ENCODE results near the gene CNTNAP1.
A peak's percentile ranks its signal among the peaks of the same experiment; 100 is the strongest.

The CNTNAP1 gene

DNA sequence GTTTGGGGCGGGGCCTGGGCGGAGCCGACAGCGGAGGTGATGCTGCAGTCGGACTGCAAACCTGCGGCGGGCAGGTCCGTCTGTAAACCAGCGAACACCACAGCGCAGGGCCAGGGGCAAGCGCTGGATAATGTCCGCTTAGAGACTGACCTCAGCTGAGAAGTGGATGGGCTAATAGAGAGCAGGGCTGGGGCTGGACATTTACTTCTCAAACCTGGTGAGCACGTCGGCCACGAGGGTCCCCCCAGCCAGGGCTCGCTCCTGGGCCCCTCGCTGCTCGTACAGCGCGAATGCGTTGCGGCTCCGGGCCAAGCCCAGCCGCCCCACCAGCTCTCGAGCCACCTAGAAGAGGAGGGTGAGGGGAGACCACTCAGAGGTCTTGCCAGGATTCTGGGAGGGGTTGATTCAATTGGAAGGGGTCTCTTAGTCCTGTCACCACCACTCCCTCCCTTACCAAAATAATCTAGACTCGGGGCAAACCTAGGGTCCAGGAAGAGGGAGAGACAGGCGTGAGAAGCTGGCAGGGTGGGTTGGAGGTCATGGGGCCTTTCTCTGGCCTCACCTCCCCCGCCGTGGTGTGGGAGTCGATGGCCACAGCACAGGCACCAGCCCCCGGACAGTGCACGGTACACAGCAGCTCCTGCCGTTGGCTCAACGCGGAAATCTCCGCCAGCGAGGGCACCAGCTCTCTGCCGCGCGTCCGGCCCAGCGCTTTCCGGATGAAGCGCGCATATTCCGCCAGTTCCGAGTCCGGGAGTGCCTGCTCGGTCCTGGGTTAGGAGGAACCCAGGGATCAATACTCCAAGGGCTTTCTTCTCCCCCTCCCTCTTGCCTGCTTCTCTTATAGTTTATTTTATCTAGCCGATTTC is 11.3 kb upstream of the CNTNAP1 start:
- DNase-seq = peak in 1 of 5 experiments; percentile 28

- no peak for DNase-seq
Observed at GRCh38 chr17:42672038-42672437, 10.3 kb upstream of the CNTNAP1 start.

DNA sequence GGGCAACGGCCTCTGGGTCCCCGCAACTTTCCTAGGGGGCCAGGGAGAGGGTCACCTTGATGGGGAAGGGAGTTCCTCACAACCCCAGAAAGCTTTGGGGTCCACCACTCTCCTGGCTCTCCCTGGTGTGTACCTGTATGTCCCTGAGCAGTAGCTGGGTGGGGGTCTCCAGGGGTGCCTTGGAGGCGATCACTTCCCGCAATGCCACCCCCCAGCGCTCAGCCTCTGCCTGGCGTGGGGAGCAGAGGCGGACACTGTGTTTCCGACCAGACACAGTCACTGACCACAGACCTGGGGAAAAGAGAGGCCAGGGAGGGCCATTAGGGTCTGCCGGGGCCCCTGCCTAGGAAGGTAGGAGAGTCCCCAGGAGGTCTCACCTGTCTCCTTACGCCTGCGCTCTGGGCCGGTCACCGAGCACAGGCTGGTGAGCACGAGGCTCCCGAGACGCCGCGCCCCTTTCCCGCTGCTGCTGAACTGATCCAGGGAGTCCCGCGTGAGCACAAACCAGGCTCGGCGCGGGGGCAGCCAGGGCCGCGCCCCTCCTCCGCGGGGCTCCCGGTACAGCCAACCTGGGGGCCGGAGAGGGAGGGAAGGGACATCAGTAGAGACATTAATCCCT is 9.0 kb upstream of the CNTNAP1 start:
- DNase-seq = no peak

DNA sequence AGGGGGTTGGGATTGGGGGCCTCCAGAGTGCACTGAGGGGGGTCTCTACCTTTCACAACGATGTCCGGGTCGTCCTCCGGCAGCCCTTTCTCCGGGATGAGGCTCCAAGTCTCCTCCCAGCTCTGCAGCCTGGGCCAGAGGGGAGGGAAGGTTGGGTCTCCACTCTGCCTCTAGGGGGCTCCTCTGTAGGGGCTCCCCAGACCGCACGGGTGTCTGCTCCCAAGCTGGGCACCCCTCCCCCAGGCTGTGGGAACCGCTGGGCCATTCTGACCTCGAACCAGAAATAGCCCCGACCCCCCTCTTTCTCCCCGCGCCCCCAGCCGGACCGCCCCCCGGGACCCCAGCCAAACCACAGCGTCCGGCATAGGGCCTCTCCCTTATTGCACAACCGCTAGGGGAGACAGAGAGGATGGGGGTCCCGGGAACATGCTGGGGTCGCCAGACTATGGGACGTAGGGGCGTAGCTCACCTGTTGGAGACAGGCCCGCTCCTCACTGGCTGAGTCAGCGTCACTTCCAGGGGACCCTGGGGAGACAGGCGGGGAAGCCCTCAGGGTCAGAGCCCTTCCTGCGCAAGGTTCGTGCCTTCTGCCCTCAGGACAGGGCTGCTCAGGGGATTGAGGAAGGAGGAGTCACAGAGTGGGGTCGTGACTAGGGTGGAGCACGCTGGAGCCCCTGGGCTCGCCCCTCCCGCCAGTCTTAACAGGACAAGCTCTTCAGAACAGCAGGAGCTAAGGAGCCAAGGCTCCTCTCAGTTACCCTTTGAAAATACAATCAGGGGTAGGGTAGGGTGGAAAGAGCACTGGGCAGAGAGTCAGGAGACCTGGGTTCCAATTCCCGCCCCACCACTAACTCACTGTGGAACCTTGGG is 8.2 kb upstream of the CNTNAP1 start:
- DNase-seq = no peak

DNA sequence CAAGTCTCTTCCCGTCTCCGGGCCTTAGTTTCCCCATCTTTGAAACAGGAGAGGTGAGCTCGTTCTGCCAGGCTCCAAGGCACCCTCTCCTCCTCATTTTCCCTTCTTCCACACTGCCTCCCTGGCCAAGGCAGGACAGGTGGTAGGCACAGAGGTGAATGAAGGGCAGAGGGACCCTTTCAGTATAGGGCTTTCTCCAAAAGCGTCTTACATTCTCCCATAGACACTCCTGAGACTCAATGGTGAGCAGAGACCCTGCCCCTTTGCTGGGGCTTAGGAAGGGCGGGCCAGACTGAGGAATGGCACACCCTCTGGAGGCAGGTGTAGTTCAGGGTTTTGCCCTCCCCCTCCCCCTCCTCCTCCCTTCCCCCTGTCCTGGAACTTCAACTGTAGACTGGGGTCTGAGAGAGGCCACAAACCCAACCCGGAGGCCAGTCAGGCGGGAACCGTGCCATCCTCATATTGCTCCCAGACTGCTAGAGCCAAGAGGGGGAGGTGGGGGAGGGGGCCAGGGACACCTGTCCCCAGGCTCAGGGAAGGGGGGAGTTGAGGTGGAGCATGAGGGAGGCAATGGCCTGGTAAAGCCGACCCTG is 7.5 kb upstream of the CNTNAP1 start:
- DNase-seq = no peak

GRCh38 chr17:42675348-42675964 is 6.9 kb upstream of the CNTNAP1 start:
- DNase-seq = no peak

GRCh38 chr17:42675965-42676423 is 6.3 kb upstream of the CNTNAP1 start:
- no peak for DNase-seq

DNA sequence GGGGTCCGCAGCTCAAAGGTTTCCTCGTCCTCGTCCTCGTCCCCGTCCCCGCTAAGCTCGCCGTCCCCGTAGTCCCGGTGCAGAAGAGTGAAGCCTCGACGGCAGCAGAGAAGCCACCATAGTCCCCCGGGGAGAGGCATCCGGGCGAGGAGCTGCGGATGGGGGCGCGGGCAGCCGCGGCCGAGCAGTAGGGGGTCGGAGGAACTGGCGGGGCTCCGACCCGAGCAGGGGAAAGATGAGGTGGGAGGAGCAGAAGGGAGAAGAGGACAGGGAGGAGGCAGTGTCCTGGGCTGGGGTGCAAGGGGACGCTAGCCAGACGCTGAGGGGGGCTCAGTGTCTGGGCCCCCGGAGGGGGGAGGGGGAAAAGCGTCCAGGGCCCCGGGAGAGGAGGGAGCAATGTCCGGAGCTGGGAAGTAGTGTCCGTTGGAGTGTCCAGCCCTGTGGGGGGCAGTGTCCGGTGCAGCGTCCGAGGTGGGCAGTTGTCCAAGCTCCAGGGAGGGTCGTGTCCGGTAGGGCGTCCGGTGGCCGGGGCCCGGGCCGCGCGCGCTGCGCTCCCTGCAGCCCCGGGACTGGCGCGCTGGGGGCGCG is 5.8 kb upstream of the CNTNAP1 start, which contains the start of gene PLEKHH3:
TSS of gene PLEKHH3 (minus strand) at position 571 of the 588 bp plus-strand sequence. CDS start at position 140, 431 bp downstream.
- peak in 1 of 5 experiments; percentile 45 for DNase-seq

DNA sequence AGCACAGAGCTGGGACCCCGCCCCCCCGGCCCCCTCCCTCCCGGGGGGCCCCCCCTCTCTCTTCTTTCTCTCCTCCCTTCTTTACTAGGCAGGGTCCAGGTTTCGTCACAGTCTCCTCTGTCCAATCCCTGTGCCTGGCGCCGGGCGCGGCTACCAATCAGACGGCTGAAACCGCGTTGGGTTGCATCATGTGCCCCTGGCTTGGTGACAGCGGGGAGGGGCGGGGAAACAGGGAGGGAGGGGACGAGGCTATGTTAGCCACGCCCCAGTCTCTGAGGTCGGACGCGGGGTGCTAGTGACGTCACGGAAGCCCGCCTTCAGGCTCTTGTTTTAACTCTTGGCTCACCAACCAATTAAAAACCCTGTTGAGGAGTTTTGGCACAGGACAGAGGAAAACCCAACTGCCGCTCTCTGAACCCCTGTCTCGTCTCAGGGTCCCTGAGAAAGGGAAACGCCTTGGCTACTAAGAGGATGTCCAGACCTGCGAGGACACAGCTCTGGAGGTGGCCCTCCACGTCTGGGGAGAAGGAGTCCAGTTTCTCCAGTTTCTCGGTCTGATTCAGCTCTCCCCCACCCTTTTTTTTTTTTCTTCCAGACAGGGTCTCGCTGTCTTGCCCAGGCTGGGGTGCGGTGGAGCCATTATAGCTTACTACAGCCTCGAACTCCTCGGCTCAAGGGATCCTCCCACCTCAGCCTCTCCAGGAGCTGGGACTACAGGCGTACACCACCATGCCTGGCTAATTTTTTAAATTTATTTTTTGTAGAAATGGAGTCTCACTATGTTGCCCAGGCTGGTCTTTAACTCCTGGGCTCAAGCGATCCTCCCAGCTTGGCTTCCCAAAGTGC is 5.1 kb upstream of the CNTNAP1 start:
- DNase-seq = peak; percentile 92 to 99 (median 99)

DNA sequence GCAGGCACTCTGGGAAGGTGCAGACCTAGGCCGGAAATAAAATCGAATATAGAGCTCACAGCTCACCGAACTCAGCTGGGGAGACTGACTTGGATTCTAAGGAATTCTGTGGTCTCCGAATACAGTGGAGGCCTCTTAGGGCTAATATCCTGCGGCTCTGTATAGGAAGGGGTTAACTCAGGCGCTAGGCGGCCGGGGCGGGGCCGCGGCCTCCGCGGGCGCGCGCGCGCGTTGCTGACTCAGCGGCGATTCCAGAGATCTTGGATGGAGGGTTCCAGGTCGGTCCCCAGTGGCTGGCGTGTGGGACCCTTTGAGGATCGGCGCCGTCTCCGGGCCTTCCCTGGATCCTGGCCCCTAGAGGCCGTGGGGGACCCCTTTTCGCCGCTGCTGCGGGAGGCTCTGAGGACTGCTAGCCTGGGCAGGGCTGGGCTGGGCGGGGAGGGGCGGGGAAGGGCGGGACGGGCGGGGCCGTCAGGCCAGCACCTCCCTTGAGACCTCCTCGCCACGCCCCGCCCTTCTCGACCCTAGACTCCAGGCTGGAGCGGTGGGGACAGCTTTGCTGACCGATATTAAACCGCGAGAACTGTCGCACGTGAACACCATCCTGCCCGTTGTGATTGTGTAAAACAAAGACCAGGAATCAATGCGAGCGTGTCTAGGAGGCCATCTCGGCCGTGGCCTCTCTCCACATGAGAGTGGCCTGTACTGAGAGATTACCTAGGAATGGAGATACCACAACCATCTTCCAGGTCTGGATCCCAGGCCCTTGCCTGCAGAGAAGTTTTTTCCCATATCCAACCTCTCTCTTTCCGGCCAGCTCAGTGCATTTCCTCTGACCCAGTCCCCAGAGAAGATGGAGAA is 4.2 kb upstream of the CNTNAP1 start:
- peak; percentile 52 to 84 (median 65) for DNase-seq

- peak in 3 of 5 experiments; percentile 24 to 79 (median 45) for DNase-seq
Observed at GRCh38 chr17:42678951-42679491, 3.3 kb upstream of the CNTNAP1 start.

- DNase-seq = peak; percentile 56 to 88 (median 61)
Observed at GRCh38 chr17:42679492-42680330, 2.6 kb upstream of the CNTNAP1 start.

DNA sequence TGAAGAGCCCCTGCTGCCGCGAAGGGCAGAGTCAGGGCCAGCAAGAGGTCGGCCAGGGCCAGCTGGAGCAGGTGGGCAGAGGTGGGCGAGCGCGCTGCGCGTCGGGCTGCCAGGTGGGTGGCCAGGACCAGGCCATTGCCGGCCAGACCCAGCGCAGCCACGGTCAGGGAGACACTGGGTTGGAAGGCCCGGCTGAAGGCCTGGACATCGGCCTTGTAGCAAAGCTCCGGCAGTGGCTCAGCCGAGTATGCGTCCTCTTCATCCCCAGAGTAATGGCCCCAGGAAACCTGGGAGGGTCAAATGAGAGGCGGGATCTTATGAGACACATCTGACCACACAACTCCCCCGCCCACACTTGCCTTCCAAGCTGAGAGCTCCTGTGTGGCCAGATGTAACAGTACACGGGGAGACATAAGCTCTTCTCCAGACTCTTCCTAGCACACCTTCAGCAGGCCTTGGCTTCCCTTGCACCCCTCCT is 2.0 kb upstream of the CNTNAP1 start:
- no peak for DNase-seq

DNA sequence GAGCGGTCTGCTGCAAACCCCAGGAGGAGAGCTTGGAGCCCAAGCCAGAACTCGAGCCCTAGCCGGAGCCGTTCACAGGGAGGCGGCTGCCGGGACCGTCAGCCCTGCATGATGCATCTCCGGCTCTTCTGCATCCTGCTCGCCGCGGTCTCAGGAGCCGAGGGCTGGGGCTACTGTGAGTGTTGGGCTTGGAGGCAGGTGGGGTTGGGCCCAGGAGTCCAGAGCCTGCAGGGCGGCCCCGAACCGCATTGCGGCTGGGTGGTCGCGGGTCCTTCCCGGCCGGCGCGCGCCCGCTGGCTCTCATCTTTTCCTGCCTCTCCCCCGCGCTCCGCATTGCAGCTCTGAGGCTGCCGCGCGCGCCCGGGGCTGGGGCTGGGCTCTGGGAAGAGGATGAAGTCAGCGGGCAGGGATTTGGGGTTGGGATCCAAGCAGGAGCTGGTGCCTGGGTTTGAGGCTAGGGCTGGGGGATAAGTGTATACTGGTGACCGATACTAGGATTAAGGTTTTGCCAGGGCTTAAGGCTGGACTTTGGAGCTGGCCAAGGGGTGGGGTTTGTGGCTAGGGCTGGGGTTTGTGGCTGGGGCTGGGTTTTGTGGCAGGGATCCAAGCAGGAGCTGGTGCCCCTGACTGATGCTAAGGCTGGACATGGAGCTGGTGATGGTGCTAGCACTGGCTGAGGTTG is 532 bp downstream of the CNTNAP1 start:
- DNase-seq = peak in 1 of 5 experiments; percentile 41

DNA sequence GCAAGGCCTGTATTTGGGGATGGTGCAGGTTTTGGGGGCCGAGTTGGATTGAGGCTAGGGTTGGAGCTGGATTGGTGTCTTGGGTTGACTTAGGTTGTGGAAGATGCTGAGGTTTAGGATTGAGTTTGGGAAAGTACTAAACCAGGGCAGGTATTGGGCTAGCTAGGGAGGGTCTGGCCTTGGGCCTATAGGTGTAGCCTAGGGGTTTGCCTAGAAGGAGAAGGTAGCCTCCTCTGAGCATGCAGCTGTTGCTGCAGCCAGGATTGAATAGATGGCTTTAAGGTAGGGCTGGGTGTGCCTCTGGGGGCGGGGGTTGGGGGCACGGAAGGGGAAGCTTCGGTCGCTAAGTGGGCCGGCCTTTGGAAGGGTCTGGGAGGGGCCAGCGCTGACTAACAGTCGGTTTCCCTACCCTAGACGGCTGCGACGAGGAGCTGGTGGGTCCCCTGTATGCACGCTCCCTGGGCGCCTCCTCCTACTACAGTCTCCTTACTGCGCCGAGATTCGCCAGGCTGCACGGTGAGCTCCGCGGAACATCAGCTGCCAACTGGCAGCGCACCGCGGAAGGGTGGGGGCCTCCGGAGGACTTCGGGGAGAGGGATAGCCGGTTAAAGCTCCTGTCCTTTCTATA is 1.2 kb downstream of the CNTNAP1 start:
- DNase-seq = no peak

DNA sequence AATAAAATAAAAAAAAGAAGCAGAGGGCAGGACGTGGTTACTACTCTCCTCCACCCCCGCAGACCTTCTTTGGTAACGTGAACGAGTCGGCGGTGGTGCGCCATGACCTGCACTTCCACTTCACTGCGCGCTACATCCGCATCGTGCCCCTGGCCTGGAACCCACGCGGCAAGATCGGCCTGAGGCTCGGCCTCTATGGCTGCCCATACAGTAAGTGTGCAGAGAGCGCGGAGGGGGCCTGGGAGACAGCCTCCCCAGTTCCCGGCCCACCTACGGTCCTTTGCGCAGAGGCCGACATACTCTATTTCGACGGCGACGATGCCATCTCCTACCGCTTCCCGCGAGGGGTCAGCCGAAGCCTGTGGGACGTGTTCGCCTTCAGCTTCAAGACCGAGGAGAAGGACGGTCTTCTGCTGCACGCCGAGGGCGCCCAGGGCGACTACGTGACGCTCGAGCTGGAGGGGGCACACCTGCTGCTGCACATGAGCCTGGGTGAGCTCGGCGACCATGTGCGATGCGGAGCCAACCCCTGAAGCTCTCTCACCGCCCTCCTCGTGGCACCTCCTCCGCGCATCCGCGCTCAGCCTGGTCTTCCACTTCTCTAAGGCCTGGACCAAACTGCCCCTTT is 2.7 kb downstream of the CNTNAP1 start:
- DNase-seq = no peak

- DNase-seq = no peak
Observed at GRCh38 chr17:42685831-42686230, 3.5 kb downstream of the CNTNAP1 start.

Data from T-helper 2 cell (primary cell).